Measurements from ENCODE around the gene TSNAX. TPM values are rescaled to one million over a fixed set of nuclear protein-coding genes. Genes with fewer than 3 reads are reported as not detected.

Gene TSNAX
- total RNA-seq, 1 experiment from 2014 or later, result 38.0 TPM

- TF ChIP-seq, protein P1, sequence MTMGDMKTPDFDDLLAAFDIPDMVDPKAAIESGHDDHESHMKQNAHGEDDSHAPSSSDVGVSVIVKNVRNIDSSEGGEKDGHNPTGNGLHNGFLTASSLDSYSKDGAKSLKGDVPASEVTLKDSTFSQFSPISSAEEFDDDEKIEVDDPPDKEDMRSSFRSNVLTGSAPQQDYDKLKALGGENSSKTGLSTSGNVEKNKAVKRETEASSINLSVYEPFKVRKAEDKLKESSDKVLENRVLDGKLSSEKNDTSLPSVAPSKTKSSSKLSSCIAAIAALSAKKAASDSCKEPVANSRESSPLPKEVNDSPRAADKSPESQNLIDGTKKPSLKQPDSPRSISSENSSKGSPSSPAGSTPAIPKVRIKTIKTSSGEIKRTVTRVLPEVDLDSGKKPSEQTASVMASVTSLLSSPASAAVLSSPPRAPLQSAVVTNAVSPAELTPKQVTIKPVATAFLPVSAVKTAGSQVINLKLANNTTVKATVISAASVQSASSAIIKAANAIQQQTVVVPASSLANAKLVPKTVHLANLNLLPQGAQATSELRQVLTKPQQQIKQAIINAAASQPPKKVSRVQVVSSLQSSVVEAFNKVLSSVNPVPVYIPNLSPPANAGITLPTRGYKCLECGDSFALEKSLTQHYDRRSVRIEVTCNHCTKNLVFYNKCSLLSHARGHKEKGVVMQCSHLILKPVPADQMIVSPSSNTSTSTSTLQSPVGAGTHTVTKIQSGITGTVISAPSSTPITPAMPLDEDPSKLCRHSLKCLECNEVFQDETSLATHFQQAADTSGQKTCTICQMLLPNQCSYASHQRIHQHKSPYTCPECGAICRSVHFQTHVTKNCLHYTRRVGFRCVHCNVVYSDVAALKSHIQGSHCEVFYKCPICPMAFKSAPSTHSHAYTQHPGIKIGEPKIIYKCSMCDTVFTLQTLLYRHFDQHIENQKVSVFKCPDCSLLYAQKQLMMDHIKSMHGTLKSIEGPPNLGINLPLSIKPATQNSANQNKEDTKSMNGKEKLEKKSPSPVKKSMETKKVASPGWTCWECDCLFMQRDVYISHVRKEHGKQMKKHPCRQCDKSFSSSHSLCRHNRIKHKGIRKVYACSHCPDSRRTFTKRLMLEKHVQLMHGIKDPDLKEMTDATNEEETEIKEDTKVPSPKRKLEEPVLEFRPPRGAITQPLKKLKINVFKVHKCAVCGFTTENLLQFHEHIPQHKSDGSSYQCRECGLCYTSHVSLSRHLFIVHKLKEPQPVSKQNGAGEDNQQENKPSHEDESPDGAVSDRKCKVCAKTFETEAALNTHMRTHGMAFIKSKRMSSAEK (CRISPR knock-in tag; IDR thresholded peaks at IDR 0.05; ENCODE audit: borderline replicate concordance), result no peak
These were observed 72.0 kb downstream of the TSNAX start (continued) for GRCh38 chr1:231600458-231600976.

DNA sequence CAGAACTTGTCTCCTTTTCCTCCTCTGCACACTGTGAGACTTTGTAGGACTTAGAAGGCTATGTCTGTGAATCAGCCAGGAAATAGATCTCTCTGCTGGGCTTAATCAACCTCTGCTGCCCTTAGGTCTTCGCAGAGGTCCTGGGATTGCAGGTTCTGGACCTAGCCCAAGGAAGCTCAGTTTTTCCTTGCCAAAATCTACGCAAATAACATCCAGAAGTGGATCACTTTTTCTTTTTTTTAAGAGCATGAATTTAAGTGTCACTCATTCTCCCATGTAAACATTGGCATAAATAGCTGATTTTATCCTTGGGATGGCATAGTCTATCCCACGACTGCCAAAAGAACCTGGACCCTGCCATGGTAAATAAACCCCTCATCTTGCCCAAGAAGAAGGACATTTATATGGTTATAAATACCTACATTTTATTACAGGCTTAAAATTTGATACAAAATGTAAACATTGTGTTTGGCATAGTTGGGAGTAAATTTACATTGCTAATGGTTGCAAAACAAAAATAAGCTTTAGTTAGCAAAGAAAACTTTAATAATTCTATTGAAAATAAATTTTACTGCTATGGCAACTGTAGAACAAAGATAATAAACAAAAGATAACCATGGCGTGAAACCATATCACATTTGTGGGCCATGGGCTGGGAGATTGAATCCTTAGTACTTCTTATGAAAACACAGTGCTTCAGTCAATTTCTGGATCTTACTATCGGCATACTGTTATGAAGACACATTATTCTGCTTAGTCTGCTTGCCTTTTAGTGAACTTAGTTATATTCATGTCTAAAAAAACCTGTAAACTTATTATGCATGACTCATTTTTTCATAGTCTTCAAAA, 73.6 kb downstream of the TSNAX start:
- no peak for DNase-seq (ENCODE audit: low spot score)
- ChIA-PET POLR2A (no interaction called here), CTCF (interaction anchor here (1.8 kb wide), 1 partner anchor 286 kb away, joined by 4 read pairs; no protein-coding TSS in a partner anchor)
- Mint-ChIP-seq H3K36me3 (no peaks in the 10 kb centered on the region), H3K4me1 (peaks cover 13% of the 10 kb centered on the region), H3K27me3 (ENCODE audit: low read depth) (peaks cover 5% of the 10 kb centered on the region), H3K9me3 (no peaks in the 10 kb centered on the region), H3K4me3 (no peak overlapping the region), H3K27ac (no peak overlapping the region)
- ATAC-seq, result no peak
- TF ChIP-seq E2F5 (CRISPR knock-in tag; IDR thresholded peaks at IDR 0.05) (no peak), GABPB1 (CRISPR knock-in tag; IDR thresholded peaks at IDR 0.05) (no peak)

GRCh38 chr1:231602673-231602984, 74.2 kb downstream of the TSNAX start:
- POLR2A ChIA-PET, result interaction anchor here (0.6 kb wide), 1 partner anchor 100 kb away, joined by 4 read pairs; no protein-coding TSS in a partner anchor
- no peak for TF ChIP-seq PRDM15 (CRISPR knock-in tag; IDR thresholded peaks at IDR 0.05)
- TF ChIP-seq, protein P2, sequence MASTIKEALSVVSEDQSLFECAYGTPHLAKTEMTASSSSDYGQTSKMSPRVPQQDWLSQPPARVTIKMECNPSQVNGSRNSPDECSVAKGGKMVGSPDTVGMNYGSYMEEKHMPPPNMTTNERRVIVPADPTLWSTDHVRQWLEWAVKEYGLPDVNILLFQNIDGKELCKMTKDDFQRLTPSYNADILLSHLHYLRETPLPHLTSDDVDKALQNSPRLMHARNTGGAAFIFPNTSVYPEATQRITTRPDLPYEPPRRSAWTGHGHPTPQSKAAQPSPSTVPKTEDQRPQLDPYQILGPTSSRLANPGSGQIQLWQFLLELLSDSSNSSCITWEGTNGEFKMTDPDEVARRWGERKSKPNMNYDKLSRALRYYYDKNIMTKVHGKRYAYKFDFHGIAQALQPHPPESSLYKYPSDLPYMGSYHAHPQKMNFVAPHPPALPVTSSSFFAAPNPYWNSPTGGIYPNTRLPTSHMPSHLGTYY (CRISPR knock-in tag; IDR thresholded peaks at IDR 0.05), result no peak
- TF ChIP-seq AFF4 (CRISPR knock-in tag; IDR thresholded peaks at IDR 0.05; ENCODE audit: borderline replicate concordance), result no peak
- TF ChIP-seq ZNF263 (CRISPR knock-in tag; IDR thresholded peaks at IDR 0.05; ENCODE audit: low read depth), result no peak
- no peak for TF ChIP-seq ZMAT4 (CRISPR knock-in tag; IDR thresholded peaks at IDR 0.05)
- no peak for TF ChIP-seq USF1 (CRISPR knock-in tag; IDR thresholded peaks at IDR 0.05)
- no peak for TF ChIP-seq RORB (CRISPR knock-in tag; IDR thresholded peaks at IDR 0.05)
- TF ChIP-seq FOXP1 (CRISPR knock-in tag; IDR thresholded peaks at IDR 0.05; ENCODE audit: borderline replicate concordance), result no peak
- TF ChIP-seq, protein P3, sequence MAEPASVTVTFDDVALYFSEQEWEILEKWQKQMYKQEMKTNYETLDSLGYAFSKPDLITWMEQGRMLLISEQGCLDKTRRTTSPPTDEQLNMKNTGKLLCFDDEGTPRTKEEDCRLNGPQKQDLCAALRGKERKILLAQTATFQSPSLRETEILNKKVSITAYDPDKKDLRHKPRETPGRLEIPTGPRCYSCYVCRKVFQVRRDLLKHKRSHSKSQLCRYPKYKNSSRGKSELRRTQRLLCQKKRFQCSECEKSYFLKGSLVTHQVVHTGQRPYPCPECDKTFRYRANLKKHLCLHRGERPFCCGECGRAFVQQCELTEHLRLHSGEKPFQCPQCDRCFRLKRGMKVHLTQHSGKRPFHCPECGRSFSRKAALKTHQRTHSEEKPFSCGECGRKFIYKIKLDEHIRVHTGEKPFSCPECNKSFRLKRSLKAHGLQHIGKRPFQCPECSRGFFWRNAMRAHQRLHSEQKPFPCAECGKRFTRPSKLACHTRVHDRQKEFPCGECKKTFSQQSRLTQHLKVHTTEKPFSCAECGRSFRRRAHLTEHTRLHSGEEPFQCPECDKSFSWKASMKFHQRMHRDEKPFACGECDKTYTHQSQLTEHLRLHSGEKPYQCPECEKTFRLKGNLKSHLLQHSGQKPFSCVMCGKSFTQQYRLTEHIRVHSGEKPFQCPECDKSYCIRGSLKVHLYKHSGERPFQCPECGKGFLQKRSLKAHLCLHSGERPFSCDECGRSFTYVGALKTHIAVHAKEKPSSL (CRISPR knock-in tag; conservative IDR thresholded peaks at IDR 0.05), result no peak

More at GRCh38 chr1:231602673-231602984, 74.2 kb downstream of the TSNAX start:
- Mint-ChIP-seq H3K9me3 (no peaks in the 10 kb centered on the region), H3K27me3 (ENCODE audit: low read depth) (peaks cover 8% of the 10 kb centered on the region), H3K36me3 (no peaks in the 10 kb centered on the region), H3K4me3 (no peak overlapping the region), H3K4me1 (peaks cover 13% of the 10 kb centered on the region), H3K27ac (no peak overlapping the region)
- DNase-seq (ENCODE audit: low spot score) (no peak), ATAC-seq (no peak)
- CTCF ChIA-PET, result interaction anchor here (0.6 to 1.0 kb wide), 2 partner anchors 239 to 264 kb away, joined by 3 to 10 read pairs; partner anchors contain the start of gene SPRTN

All from WTC11 (cell line).